Breast epithelium (tissue), 4 donors: ENCODE data around the gene C3orf70. TPM values are rescaled to one million over a fixed set of nuclear protein-coding genes. Genes with fewer than 3 reads are reported as not detected.

ENCODE experiments used
- DNase-seq, 2 donors: peaks; one replicate each; pipeline ENCODE4 v3.0.0-alpha.2; 2019; ENCODE audit warnings: low spot score in 2 of 2
- H3K27ac ChIP-seq, 2 donors: fragments of 200-600 bp; sonication (generic) in 1 of 2; one replicate each; pipeline ENCODE4 v1.5.1; 2016 to 2019; ENCODE audit warnings: mild to moderate bottlenecking in 1 of 2
- H3K27me3 ChIP-seq, 2 donors: fragments of 200-600 bp; sonication (generic) in 1 of 2; one replicate each; pipeline versions ENCODE4 v1.5.1 to v1.6.0; 2017 to 2019; ENCODE audit warnings: control low read depth in 1 of 2, mild to moderate bottlenecking in 1 of 2
- H3K36me3 ChIP-seq: fragments of 200-600 bp; one replicate; pipeline ENCODE4 v1.5.1; 2019
- H3K4me1 ChIP-seq, 2 donors: fragments of 200-600 bp; sonication (generic); one replicate each; pipeline ENCODE4 v1.5.1; 2016 to 2019; ENCODE audit warnings: control low read depth in 1 of 2
- H3K4me3 ChIP-seq, 3 donors: fragments of 200-600 bp; sonication (generic); 1 replicate in 2 of 3; 2 replicates in 1 of 3; pipeline ENCODE4 v1.5.1; 2016 to 2019; ENCODE audit warnings: mild to moderate bottlenecking in 3 of 3, moderate library complexity in 2 of 3
- H3K9me3 ChIP-seq, 2 donors: fragments of 200-600 bp; sonication (generic) in 1 of 2; one replicate each; pipeline ENCODE4 v1.5.1; 2016 to 2019; ENCODE audit warnings: control low read depth in 1 of 2
- CTCF ChIP-seq, 3 donors: fragments of 450-650 bp; IDR thresholded peaks; one replicate each; pipeline ENCODE4 v1.5.1; 2016 to 2017; ENCODE audit warnings: antibody characterized with exemption in 3 of 3, mild to moderate bottlenecking in 3 of 3, moderate library complexity in 3 of 3
- POLR2A ChIP-seq: fragments of 450-650 bp; IDR thresholded peaks from one replicate; pipeline ENCODE4 v1.6.1; 2016; ENCODE audit warnings: antibody characterized with exemption, mild to moderate bottlenecking, moderate library complexity
- POLR2AphosphoS5 ChIP-seq, 3 donors: sonication (generic); formaldehyde crosslinking; IDR thresholded peaks; one replicate each; pipeline ENCODE4 v1.6.1; 2017; ENCODE audit warnings: antibody characterized with exemption in 3 of 3
- intact Hi-C: fragments of 100-400 bp; cut with DNase I; formaldehyde crosslinking; loops from one replicate; pipeline ENCODE4 v1.15.1; 2023; ENCODE audit warnings: low total_unique reads
- total RNA-seq, 3 donors: library from RNA; depleted of rRNA; stranded (reverse); fragments of >200 nt; gene quantifications; one replicate each; pipeline ENCODE4 v1.1.0, GENCODE V29; 2016

C3orf70 gene
- total RNA-seq, 3 donors from 2014 or later = 1.3 to 4.8 (median 3.8) TPM

- DNase-seq = no peak
- Histone ChIP-seq H3K4me3 (no peak overlapping the region), H3K36me3 (no peaks in the 10 kb centered on the region), H3K4me1 (no peaks in the 10 kb centered on the region), H3K9me3 (no peaks in the 10 kb centered on the region), H3K27me3 (no peaks in the 10 kb centered on the region), H3K27ac (no peak overlapping the region)
- intact Hi-C loops = no loop called here
- TF ChIP-seq POLR2AphosphoS5 (IDR thresholded peaks at IDR 0.05) (no peak), CTCF (IDR thresholded peaks at IDR 0.05) (no peak), POLR2A (no peak)
These were observed 123.8 kb downstream of the C3orf70 start for GRCh38 chr3:185029086-185029485.

GRCh38 chr3:185028121-185028520 lies 124.7 kb downstream of the C3orf70 start:
- H3K36me3 ChIP-seq = no peaks in the 10 kb centered on the region
- no peak overlapping the region for H3K27ac ChIP-seq
- intact Hi-C loops = no loop called here
- no peak for DNase-seq
- no peak for TF ChIP-seq CTCF (IDR thresholded peaks at IDR 0.05)
- no peak for TF ChIP-seq POLR2A
- TF ChIP-seq POLR2AphosphoS5 (IDR thresholded peaks at IDR 0.05) = no peak
- H3K27me3 ChIP-seq = no peaks in the 10 kb centered on the region
- no peak overlapping the region for H3K4me3 ChIP-seq
- no peaks in the 10 kb centered on the region for H3K4me1 ChIP-seq
- no peaks in the 10 kb centered on the region for H3K9me3 ChIP-seq

Other genes starting within 250 kb of the C3orf70 start
- 10 to 100 TPM in 1 of 3 donors, 1 to 10 TPM in 2; 5.6 to 10.6 (median 6.7) TPM for gene EHHADH, start 101.0 kb upstream of the C3orf70 start, total RNA-seq
- gene MAP3K13, start 210.1 kb upstream of the C3orf70 start, total RNA-seq = 10 to 100 TPM in 2 of 3 donors, 1 to 10 TPM in 1; 9.1 to 34.7 (median 23.9) TPM